ENCODE measurements around the gene MAT2A.
A peak's percentile ranks its signal among the peaks of the same experiment; 100 is the strongest.

Gene MAT2A

GRCh38 chr2:85545780-85546240, 6.8 kb downstream of the MAT2A start:
- TF ChIP-seq, protein P1, sequence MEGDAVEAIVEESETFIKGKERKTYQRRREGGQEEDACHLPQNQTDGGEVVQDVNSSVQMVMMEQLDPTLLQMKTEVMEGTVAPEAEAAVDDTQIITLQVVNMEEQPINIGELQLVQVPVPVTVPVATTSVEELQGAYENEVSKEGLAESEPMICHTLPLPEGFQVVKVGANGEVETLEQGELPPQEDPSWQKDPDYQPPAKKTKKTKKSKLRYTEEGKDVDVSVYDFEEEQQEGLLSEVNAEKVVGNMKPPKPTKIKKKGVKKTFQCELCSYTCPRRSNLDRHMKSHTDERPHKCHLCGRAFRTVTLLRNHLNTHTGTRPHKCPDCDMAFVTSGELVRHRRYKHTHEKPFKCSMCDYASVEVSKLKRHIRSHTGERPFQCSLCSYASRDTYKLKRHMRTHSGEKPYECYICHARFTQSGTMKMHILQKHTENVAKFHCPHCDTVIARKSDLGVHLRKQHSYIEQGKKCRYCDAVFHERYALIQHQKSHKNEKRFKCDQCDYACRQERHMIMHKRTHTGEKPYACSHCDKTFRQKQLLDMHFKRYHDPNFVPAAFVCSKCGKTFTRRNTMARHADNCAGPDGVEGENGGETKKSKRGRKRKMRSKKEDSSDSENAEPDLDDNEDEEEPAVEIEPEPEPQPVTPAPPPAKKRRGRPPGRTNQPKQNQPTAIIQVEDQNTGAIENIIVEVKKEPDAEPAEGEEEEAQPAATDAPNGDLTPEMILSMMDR (conservative IDR thresholded peaks at IDR 0.05), result no peak
- peak overlapping the region; percentile 29; the same call in 1 of the 2 replicates for H3K27ac ChIP-seq

- TF ChIP-seq, protein P1 (conservative IDR thresholded peaks at IDR 0.05), result no peak
- H3K27ac ChIP-seq, result peak overlapping the region; percentile 52; the same call in 1 of the 2 replicates
These were observed 8.3 kb downstream of the MAT2A start for GRCh38 chr2:85547089-85547858.

DNA sequence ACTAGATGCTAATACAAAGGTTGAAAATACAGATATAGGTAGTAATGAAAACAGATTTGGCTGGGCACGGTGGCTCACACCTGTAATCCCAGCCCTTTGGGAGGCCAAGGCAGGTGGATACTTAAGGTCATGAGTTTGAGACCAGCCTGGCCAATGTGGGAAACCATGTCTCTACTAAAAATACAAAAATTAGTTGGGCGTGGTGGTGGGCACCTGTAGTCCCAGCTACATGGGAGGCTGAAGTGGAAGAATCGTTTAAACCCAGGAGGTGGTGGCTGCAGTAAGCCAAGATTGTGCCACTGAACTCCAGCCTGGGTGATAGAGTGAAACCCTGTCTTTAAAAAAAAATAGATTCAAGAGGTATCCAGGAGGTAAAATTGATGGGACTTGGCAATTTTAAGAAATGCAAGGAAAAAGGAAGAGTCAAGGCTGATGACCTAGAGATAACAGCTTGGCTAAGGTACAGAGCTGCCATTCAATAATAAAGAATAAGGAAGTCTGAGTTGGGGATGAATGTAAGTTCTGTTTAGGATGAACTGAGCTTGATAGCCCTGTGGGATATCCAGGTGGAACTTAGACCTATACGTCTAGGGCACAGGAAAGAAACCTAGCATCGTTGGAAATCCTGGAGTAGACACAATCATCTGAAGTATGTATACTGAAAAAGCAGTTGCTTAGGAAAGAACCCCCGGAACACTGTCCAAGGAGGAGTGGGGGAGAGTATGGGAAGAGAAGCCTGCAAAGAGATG, 9.1 kb downstream of the MAT2A start:
- TF ChIP-seq, protein P1 (conservative IDR thresholded peaks at IDR 0.05), result no peak
- H3K27ac ChIP-seq, result peak overlapping the region; percentile 52

- H3K27ac ChIP-seq, result peak overlapping the region; percentile 52
- TF ChIP-seq, protein P1 (conservative IDR thresholded peaks at IDR 0.05), result no peak
These were observed 9.6 kb downstream of the MAT2A start for GRCh38 chr2:85548608-85548900.

GRCh38 chr2:85549095-85549494, 10.1 kb downstream of the MAT2A start:
- H3K27ac ChIP-seq, result peak overlapping the region; percentile 52
- TF ChIP-seq, protein P1 (conservative IDR thresholded peaks at IDR 0.05), result no peak

DNA sequence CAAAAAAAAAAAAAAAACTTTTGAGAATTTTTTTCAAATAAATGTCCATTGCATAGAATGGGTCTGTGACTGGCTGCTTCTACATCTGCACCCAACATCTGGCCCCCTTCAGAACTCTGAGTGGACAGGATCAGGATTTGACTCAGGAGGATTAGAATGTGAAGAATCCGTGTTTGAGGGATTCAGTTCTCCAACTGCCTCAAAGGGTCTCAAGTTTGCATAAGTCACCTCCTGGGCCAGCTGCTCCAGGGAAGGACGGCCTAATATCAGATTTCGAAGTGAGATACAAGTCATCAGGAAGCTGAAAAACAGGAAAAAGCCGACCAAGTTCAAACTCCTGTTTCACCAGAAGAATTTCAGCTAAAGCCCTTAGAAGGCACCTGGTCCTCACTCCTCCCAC, 10.9 kb downstream of the MAT2A start:
- TF ChIP-seq, protein P1 (conservative IDR thresholded peaks at IDR 0.05), result no peak
- peak overlapping the region; percentile 52 for H3K27ac ChIP-seq

GRCh38 chr2:85550486-85550885, 11.5 kb downstream of the MAT2A start:
- TF ChIP-seq, protein P1 (conservative IDR thresholded peaks at IDR 0.05), result no peak
- peak overlapping the region; percentile 52 for H3K27ac ChIP-seq

Measured in VCaP (cell line).